COLO829 (cell line): ENCODE data around the gene GDPD4.

Experiments used
- DNase-seq: peaks from one replicate; pipeline ENCODE4 v3.0.0; 2012; ENCODE audit warnings: low spot score

Gene GDPD4

GRCh38 chr11:77294040-77294439 lies 7.4 kb downstream of the GDPD4 start:
- DNase-seq: no peak

GRCh38 chr11:77289737-77290136 lies 11.7 kb downstream of the GDPD4 start:
- no peak for DNase-seq

GRCh38 chr11:77287615-77288273 lies 13.7 kb downstream of the GDPD4 start:
- no peak for DNase-seq

- no peak for DNase-seq
These were observed 14.3 kb downstream of the GDPD4 start for GRCh38 chr11:77287136-77287535.

- no peak for DNase-seq
These were observed 16.7 kb downstream of the GDPD4 start for GRCh38 chr11:77284476-77285468.

- DNase-seq: no peak
These were observed 18.4 kb downstream of the GDPD4 start for GRCh38 chr11:77283101-77283500.

GRCh38 chr11:77278595-77279506 lies 22.6 kb downstream of the GDPD4 start:
- no peak for DNase-seq

- DNase-seq: no peak
These were observed 25.2 kb downstream of the GDPD4 start for GRCh38 chr11:77276271-77276670.

GRCh38 chr11:77270921-77271320 lies 30.6 kb downstream of the GDPD4 start:
- no peak for DNase-seq

- no peak for DNase-seq
These were observed 31.9 kb downstream of the GDPD4 start for GRCh38 chr11:77269484-77270123.

GRCh38 chr11:77267962-77268361 lies 33.5 kb downstream of the GDPD4 start:
- DNase-seq: no peak

GRCh38 chr11:77266766-77267165 lies 34.7 kb downstream of the GDPD4 start:
- DNase-seq: no peak

GRCh38 chr11:77262803-77263202 lies 38.7 kb downstream of the GDPD4 start:
- DNase-seq: no peak

- no peak for DNase-seq
These were observed 41.8 kb downstream of the GDPD4 start for GRCh38 chr11:77259641-77260040.

- no peak for DNase-seq
These were observed 47.8 kb downstream of the GDPD4 start for GRCh38 chr11:77253690-77254089.

- no peak for DNase-seq
These were observed 48.8 kb downstream of the GDPD4 start for GRCh38 chr11:77252555-77253270.

GRCh38 chr11:77250881-77251640 lies 50.4 kb downstream of the GDPD4 start:
- DNase-seq: peak; percentile 50

GRCh38 chr11:77249427-77249826 lies 52.1 kb downstream of the GDPD4 start:
- no peak for DNase-seq

- peak; percentile 85 for DNase-seq
These were observed 57.0 kb downstream of the GDPD4 start for GRCh38 chr11:77244277-77245027.
